Inflammatory macrophage (primary cell): ENCODE measurements around the gene BOD1L1.

Experiments used
- DNase-seq, 2 donors: peaks; one replicate each; pipeline ENCODE4 v3.0.0-alpha.2; 2020 to 2022
- total RNA-seq, 18 experiments: gene quantifications; one replicate each; lab custom pipeline; 2026; ENCODE audit warnings: mixed read lengths in 6 of 18, inconsistent platforms in 2 of 18; lab: John Stamatoyannopoulos, UW

Gene BOD1L1
- 55.9 to 141 (median 95.1) reads per million in 18 experiments for total RNA-seq

DNA sequence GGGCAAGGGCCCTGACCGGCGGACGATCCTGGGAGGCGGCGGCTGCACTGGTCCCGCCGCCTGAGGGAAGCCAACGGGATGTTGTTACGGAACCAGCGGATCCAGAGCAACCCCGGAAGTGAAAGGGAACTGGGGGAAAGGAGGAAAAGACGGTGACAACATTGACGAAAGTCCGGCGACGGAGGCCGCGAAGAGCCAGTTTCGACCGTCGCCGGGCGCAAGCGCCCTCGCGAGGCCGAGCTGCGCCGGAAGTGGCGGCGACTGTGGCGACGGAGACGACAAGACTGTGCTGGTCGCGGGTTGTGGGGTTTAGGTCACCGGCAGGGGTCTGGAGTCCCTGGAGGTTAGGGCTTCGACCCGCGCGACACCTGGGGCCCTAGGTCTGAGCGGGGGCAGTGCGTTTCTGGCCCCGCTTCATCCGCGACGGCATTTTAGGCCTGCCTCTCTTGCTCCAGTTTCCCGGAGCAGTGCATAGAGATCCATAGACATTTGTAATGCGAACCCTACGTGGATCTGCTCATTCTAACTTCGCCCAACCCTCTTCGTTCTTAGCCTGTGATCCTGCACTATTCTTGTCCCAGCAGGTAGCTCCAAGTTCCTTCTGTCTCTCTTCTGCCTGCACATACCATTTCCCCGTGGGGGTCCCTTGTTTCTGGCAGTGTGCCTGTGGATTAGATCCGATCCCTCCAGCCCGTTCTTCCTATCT lies at the start of gene BOD1L1:
BOD1L1 (minus strand) TSS at position 120 of the 706 bp plus-strand sequence. CDS start 138 bp downstream, outside the sequence.
- peak; percentile 92 to 95 for DNase-seq

GRCh38 chr4:13674971-13675370 lies 47.4 kb upstream of the BOD1L1 start:
- DNase-seq, result no peak

DNA sequence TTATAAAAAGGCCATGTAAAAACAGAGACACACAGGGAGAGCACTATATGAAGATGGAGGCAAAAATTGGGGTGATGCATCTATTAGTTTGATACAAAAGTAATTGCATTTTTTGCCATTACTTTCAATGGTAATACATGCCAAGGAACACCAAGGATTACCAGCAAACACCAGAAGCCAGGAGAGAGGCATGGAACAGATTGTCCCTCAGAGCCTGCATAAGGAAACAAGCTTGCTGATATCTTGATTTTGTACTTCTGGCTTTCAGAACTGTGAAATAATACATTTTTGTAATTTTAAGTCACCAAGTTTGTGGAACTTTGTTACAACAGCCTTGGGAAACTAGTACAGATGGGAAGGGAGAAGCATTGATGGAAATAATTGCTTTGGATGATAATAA lies 45.6 kb upstream of the BOD1L1 start:
- no peak for DNase-seq

DNA sequence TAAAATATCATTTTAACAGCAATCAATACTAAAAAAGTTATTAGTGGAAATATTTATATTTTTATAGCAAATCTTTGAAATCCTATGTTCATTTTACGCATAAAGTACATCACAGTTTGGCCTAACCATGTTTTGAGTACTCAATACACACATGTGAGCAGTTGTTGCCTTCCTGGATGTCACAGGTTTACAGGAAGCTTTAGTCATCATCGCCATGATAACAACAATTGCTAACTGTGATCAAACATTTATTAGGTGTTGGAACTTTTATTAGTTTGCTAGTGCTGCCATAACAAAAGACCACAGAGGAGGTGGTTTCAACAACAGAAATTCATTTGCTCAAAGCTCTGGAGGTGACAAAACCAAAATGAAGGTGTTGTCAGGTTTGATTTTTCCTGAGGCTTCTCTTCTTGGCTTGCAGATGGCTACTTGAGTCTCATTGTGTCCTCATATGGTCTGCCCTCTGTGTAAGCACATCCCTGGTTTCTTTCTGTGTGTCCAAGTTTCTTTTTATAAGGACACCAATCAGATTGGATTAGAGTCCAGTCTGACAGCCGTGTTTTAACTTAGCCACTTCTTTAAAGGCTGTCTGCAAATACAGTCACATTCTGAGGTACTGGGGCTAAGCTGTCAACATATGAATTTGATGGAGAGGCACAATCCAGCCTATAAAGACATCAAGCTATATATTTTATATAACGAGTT lies 43.1 kb upstream of the BOD1L1 start:
- no peak for DNase-seq

- DNase-seq, result no peak
Measured at GRCh38 chr4:13665701-13666660, 38.5 kb upstream of the BOD1L1 start.

DNA sequence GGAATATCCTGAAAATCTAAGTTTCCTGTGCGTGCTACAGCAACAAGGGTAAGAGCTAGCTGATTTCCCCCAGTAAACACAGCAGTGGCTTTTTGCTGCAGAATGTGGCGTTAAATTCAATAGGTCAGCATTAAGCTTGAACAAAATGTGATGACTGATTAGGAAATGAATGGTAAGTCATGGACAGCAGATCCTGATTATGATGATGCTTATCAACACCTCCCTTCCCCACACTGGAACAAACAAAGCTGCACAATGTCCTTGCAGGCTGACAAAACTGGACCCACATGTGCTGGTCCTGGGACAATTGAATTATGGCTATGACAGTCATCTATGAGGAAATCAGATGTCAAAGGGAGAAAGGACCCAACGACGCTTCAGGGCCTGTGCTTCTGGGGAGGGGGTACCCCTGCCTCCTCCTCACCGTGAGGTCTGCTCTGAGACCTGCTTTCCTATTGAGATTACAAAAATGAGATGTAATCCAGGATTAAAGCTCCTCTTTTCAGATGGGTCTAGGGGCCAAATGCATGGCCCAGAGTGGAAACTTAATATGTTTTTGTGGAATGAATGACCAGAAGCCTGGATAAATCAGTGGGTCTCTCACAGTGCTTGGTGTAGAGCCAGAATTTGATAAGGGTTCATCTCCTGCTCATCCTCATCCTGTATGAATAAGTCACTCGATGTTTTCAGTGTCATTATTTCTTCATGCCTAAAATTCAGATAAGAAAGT lies 32.0 kb upstream of the BOD1L1 start:
- DNase-seq, result no peak

DNA sequence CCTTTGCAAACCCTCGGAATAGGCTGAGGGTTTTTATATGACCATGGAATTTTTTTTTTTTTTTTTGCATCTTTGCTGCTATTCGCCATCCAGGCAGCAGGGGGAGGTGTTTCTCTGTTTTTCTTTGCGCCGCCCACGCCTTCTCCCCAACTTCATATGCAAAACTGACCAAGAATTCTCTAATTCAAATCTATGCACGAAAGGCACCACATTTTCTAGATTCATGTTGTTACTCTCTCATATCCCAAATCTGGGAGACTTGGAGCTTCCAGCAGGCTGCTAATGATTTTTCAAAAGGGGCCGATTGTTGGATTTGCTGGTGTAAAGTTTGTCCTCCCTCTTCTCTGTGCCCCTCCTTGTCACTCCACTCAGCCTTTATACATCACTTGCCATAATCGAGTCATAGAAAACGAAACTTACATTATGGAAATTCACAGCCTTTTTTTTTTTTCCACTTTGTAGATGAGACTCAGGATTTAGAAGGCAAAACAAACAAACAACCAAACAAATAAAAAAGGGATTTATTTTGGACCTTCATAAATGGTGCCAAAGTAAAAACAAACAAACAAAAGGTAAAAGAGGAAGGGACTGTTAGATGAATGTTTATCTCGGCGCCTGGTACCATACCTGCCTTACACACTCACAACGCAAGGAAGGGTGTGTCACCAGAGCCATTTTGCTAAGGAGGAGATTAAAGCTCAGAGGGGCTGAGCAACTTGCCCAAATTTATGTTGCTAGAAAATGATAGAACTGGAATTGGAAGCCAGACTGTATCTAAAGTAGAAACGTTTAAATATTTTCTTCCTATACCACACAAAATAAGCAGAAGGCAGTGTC lies 29.3 kb upstream of the BOD1L1 start:
- peak; percentile 78 to 83 for DNase-seq

DNA sequence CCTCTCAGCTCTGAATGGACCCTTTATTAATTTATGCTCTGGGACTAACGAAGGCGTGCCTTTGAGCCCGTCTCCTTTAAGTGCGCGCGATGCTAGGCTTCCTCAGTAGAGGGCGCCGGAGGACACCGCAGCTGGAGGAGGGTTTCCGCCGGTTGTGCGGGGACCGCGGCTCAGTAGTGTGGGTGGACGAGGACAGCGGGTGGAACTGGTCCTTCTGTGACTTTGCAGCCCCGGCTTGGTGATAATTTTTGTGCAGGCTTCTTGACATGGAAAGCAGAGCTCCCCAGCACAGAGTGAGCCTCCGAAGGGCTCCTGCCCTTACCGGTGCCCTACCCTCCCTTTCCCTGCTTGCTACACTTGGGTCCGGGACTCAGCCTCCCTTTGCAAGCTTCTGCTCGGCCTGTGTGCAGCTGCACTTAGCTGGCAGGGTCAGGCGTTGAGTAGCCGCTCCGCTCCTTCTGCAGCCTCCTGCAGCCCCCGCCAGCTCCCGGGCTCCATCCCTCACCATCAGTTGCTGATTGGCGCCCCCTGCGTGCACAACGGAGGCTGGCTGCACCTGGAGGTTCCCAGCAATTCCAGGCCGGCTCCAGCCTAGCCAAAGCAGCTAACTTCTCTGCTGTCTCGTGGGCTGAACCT lies 26.8 kb upstream of the BOD1L1 start:
- peak; percentile 73 for DNase-seq

DNA sequence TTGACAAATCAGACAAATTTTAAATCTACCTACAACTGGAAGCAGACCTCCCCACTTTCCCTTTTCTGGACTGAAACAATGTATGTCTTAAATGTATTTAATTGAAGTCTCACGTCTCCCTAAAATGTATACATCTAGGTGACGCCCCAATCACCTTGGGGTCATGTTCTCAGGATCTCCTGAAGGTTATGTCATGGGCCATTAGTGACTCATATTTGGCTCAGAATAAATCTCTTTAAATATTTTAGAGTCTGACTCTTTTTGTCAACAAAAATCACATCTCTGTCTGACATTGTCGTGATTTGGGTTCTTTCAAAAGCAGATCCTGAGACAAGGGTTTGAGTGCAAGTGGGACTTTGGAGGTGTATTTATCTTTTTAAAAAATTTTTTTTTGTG lies 26.2 kb upstream of the BOD1L1 start:
- no peak for DNase-seq

- DNase-seq, result no peak
Measured at GRCh38 chr4:13647031-13647430, 19.5 kb upstream of the BOD1L1 start.

DNA sequence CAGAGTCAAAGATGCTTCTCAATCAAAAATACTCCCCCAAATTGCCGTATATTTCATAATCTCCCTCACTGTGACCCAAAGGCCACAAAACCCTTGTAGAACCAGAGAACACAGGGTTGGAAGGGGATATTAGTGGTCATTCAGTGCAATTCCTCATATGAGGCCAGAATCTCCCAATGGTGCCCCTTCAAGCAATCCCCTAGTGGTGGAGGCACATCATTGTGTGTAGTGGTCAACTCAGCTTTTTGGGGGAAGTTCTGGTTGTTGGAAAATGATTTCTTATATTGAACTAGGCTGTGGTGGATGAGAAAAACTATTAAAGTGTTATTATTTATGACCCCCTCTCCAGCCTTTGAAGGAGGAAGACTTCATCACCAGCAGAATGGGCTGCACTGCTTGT lies 17.6 kb upstream of the BOD1L1 start:
- DNase-seq, result no peak

DNA sequence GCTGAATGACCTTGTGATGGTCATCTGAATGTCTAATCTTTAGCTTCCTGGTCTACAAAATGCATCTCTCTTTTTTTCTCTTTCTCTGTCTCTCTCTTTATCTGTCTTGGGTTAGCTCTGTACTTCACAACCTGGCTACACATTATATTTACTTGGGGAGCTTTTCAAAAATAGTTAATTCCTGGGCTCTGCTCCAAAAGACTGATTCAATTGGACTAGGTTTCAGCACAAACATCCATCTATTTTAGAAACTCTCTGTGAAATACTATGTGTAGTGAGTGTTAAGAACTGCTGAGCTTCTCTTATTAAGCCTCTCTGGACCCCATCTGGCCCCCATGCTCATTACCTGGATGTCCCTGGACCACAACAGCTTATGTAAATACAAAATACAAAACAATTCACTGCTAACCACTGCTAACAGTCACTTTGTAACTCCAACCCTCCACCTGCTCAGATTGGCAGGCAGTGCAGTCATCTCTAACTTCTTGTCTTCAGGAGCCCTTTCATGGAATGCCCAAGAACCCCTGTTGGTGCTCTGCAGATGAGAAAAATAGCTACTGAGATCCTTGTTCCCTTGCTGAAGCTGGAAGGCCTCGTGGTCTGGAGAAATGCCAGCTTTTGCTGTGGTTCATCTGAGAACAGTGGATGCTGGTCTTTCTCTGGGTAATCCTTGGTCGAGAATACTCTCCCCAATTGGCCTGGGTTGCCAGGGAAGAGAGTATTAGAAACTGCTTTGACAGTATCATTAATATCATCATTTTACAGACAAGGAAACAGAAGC lies 14.8 kb upstream of the BOD1L1 start:
- DNase-seq, result no peak

GRCh38 chr4:13641084-13641483 lies 13.6 kb upstream of the BOD1L1 start:
- no peak for DNase-seq

- DNase-seq, result no peak
Measured at GRCh38 chr4:13640149-13640940, 12.8 kb upstream of the BOD1L1 start.

- no peak for DNase-seq
Measured at GRCh38 chr4:13635286-13635799, 7.8 kb upstream of the BOD1L1 start.

DNA sequence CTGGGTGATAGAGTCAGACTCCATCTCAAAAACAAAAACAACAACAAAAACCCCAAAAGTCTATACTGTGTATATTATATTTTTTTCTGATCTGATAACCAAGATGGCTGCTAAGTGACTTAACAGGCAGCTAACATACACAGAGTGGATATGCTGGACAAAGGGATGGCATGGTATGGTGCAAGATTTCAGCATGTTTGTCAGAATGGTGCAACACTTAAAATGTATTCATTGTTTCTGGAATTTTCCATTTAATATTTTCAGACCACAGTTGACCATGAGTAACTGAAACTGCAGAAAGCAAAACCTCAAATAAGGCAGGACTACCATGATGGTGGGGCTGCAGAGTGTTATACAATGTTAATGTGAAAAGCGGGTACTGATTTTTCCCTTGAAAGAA lies 6.1 kb upstream of the BOD1L1 start:
- DNase-seq, result no peak

DNA sequence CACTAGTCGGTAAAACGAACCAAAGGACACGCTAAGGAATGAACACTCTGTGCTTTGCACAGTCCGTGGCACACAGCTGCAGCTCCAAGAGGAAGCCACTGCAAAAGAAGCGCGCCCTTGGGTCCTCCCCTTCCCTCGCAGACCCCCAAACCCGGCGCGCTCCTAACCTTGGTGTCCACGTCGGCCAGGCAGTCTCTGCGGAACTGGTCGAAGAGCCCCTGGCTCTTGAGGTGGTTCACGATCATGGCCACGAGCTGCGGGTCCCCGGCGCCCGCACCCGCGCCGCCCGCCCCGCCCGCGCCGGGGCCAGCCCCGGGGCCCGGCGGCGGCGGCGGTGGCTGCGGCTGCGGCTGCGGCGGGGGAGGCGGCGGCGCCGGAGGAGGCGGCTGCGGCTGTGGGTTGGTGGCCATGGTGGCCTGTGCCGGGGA lies 333 bp downstream of the BOD1L1 start:
- peak in 1 of 2 donors; percentile 11 for DNase-seq

DNA sequence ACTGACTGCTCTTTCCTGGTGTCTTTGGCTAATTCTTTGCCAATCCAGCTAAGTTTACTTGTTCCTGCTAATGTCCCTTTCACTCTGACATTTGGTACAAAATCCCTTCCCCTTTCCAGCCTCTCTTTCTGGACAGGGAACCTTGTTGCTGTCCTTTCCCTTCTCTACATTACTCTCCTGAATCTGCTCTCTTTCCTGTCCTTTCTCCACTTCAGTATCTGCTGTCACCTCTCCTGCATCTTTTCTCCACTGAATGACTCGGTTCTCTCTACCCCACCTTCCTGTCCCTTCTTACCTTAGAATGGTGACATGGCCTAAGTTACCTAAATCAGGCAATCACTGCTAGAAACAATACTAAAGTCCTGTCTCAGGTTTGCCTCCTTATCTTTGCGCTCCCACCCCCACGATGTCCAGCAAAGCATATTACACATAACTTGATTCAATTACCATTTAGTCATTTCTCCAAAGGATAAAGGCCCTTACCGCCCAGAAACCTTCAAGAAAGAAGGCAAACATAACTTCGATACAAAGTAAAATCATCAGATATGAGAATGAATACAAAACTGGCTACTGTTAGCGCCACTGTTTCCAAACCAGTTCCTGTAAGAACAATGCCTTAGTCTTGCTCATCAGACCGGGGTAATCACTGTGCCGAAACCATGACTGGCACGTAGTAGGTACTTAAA lies 890 bp downstream of the BOD1L1 start:
- peak in 1 of 2 donors; percentile 13 for DNase-seq
